NCI-H146 (cell line): ENCODE data around the gene METTL2B.
A peak's percentile ranks its signal among the peaks of the same experiment; 100 is the strongest.
"Not testable (repeated sequence)": the region's sequence is repeated elsewhere in the genome, so short reads cannot be mapped to it uniquely, and the experiment has no call there.

Experiments
- DNase-seq: peaks from one replicate; lab custom pipeline; 2025; lab: John Stamatoyannopoulos, UW

The METTL2B gene

GRCh38 chr7:128526062-128526466, 49.5 kb downstream of the METTL2B start:
- DNase-seq = not testable (repeated sequence)

GRCh38 chr7:128529191-128529590, 52.6 kb downstream of the METTL2B start:
- DNase-seq = not testable (repeated sequence)

- DNase-seq = peak; percentile 47
These were observed 53.7 kb downstream of the METTL2B start for GRCh38 chr7:128530121-128530854.

GRCh38 chr7:128530855-128531104, 54.2 kb downstream of the METTL2B start:
- no peak for DNase-seq

- DNase-seq = peak; percentile 91
These were observed 54.8 kb downstream of the METTL2B start for GRCh38 chr7:128531105-128531954.

GRCh38 chr7:128531955-128532478, 55.5 kb downstream of the METTL2B start:
- peak; percentile 7 for DNase-seq

GRCh38 chr7:128532956-128533355, 56.4 kb downstream of the METTL2B start:
- DNase-seq = not testable (repeated sequence)

- DNase-seq = not testable (repeated sequence)
These were observed 60.9 kb downstream of the METTL2B start for GRCh38 chr7:128537410-128537809.

GRCh38 chr7:128542530-128542929, 66.0 kb downstream of the METTL2B start:
- DNase-seq = not testable (repeated sequence)

- not testable (repeated sequence) for DNase-seq
These were observed 66.8 kb downstream of the METTL2B start for GRCh38 chr7:128543300-128543699.

GRCh38 chr7:128546319-128546851, 69.8 kb downstream of the METTL2B start:
- DNase-seq = not testable (repeated sequence)

GRCh38 chr7:128550920-128551319, 74.4 kb downstream of the METTL2B start:
- DNase-seq = no peak

- DNase-seq = not testable (repeated sequence)
These were observed 77.8 kb downstream of the METTL2B start for GRCh38 chr7:128554394-128554793.
